OCI-LY1 (cell line): ENCODE data around the gene EXOSC7.

ENCODE experiments used
- H2AFZ ChIP-seq: fragments of 200-600 bp; sonication (generic), shearing (Covaris generic); 2 replicates; pipeline ENCODE4 v1.6.0; 2014; ENCODE audit warnings: antibody characterized with exemption, mild to moderate bottlenecking, low read length
- H3F3A ChIP-seq: fragments of 200-600 bp; sonication (generic), shearing (Covaris generic); 2 replicates; pipeline ENCODE4 v1.6.0; 2014; ENCODE audit warnings: mild to moderate bottlenecking, antibody characterized with exemption, low read length, moderate library complexity; ENCODE audit not compliant: insufficient read depth
- H3K27ac ChIP-seq: fragments of 200-600 bp; sonication (generic); 2 replicates; pipeline ENCODE4 v1.5.1; 2014; ENCODE audit warnings: low read length, mixed run types, mild to moderate bottlenecking, low read depth; ENCODE audit not compliant: poor library complexity, severe bottlenecking
- H3K27me3 ChIP-seq: fragments of 200-600 bp; sonication (generic); 2 replicates; pipeline ENCODE4 v1.6.0; 2014; ENCODE audit warnings: antibody characterized with exemption, mild to moderate bottlenecking, low read length, moderate library complexity; ENCODE audit not compliant: insufficient read depth
- H3K36me3 ChIP-seq: fragments of 200-600 bp; sonication (generic); 2 replicates; pipeline ENCODE4 v1.6.1; 2014; ENCODE audit warnings: mild to moderate bottlenecking, antibody characterized with exemption, low read length, moderate library complexity, mixed read lengths; ENCODE audit not compliant: insufficient read depth
- H3K4me1 ChIP-seq: fragments of 200-600 bp; sonication (generic); 2 replicates; pipeline ENCODE4 v1.5.1; 2014; ENCODE audit warnings: mild to moderate bottlenecking, low read length, moderate library complexity; ENCODE audit not compliant: insufficient read depth, severe bottlenecking
- H3K4me2 ChIP-seq: fragments of 200-600 bp; sonication (generic), shearing (Covaris generic); 2 replicates; pipeline ENCODE4 v1.6.1; 2014; ENCODE audit warnings: low read length
- H3K4me3 ChIP-seq: fragments of 200-600 bp; sonication (generic); 2 replicates; pipeline ENCODE4 v1.5.1; 2014; ENCODE audit warnings: low read length, low read depth, mild to moderate bottlenecking, mixed read lengths; ENCODE audit not compliant: poor library complexity, severe bottlenecking
- H3K79me2 ChIP-seq: fragments of 200-600 bp; shearing (Covaris generic); 2 replicates; pipeline ENCODE4 v1.6.1; 2016; ENCODE audit warnings: mixed run types, low read length, mixed read lengths; ENCODE audit not compliant: insufficient read depth
- H3K9ac ChIP-seq: fragments of 200-600 bp; sonication (generic), shearing (Covaris generic); 2 replicates; pipeline ENCODE4 v1.6.1; 2014; ENCODE audit warnings: mild to moderate bottlenecking, low read length, mixed read lengths
- H3K9me2 ChIP-seq: fragments of 200-600 bp; sonication (generic), shearing (Covaris generic); 2 replicates; pipeline ENCODE4 v1.6.1; 2014; ENCODE audit warnings: low read depth, mild to moderate bottlenecking, low read length, mixed read lengths
- H3K9me3 ChIP-seq: fragments of 200-600 bp; shearing (Covaris generic); 2 replicates; pipeline ENCODE4 v1.6.1; 2014; ENCODE audit warnings: low read length, mixed read lengths
- H4K20me1 ChIP-seq: fragments of 200-600 bp; sonication (generic), shearing (Covaris generic); 2 replicates; pipeline ENCODE4 v1.6.0; 2016; ENCODE audit warnings: mild to moderate bottlenecking, low read length; ENCODE audit not compliant: insufficient read depth
- EZH2 ChIP-seq: fragments of 200-600 bp; sonication (generic), shearing (Covaris generic); IDR thresholded peaks from 2 replicates; pipeline ENCODE4 v1.8.0; 2017; ENCODE audit warnings: borderline replicate concordance, mixed run types, mild to moderate bottlenecking, antibody characterized with exemption, low read length, moderate library complexity, mixed read lengths
- TF ChIP-seq, protein P1 (sequence below): fragments of 200-600 bp; sonication (generic), shearing (Covaris generic); IDR thresholded peaks from 2 replicates; pipeline ENCODE4 v1.5.1; 2017; ENCODE audit warnings: mild to moderate bottlenecking, antibody characterized with exemption, low read length, moderate library complexity, mixed read lengths

The EXOSC7 gene

GRCh38 chr3:45037720-45038455, 61.8 kb downstream of the EXOSC7 start:
- H3K9ac ChIP-seq, result no peak overlapping the region
- H3K4me3 ChIP-seq, result no peak overlapping the region
- no peaks in the 10 kb centered on the region for H3K36me3 ChIP-seq
- no peak overlapping the region for H3K4me2 ChIP-seq
- H3K9me3 ChIP-seq, result no peaks in the 10 kb centered on the region
- H3K27ac ChIP-seq, result no peak overlapping the region
- no peaks in the 10 kb centered on the region; the same call in 1 of the 2 replicates for H3K27me3 ChIP-seq
- H3K79me2 ChIP-seq, result no peaks in the 10 kb centered on the region
- H4K20me1 ChIP-seq, result no peaks in the 10 kb centered on the region
- TF ChIP-seq EZH2, result no peak
- TF ChIP-seq, protein P1, sequence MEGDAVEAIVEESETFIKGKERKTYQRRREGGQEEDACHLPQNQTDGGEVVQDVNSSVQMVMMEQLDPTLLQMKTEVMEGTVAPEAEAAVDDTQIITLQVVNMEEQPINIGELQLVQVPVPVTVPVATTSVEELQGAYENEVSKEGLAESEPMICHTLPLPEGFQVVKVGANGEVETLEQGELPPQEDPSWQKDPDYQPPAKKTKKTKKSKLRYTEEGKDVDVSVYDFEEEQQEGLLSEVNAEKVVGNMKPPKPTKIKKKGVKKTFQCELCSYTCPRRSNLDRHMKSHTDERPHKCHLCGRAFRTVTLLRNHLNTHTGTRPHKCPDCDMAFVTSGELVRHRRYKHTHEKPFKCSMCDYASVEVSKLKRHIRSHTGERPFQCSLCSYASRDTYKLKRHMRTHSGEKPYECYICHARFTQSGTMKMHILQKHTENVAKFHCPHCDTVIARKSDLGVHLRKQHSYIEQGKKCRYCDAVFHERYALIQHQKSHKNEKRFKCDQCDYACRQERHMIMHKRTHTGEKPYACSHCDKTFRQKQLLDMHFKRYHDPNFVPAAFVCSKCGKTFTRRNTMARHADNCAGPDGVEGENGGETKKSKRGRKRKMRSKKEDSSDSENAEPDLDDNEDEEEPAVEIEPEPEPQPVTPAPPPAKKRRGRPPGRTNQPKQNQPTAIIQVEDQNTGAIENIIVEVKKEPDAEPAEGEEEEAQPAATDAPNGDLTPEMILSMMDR, result peak; percentile 93
- H3K9me2 ChIP-seq, result no peaks in the 10 kb centered on the region
- H3F3A ChIP-seq, result no peaks in the 10 kb centered on the region
- no peak overlapping the region for H2AFZ ChIP-seq
- no peaks in the 10 kb centered on the region for H3K4me1 ChIP-seq

DNA sequence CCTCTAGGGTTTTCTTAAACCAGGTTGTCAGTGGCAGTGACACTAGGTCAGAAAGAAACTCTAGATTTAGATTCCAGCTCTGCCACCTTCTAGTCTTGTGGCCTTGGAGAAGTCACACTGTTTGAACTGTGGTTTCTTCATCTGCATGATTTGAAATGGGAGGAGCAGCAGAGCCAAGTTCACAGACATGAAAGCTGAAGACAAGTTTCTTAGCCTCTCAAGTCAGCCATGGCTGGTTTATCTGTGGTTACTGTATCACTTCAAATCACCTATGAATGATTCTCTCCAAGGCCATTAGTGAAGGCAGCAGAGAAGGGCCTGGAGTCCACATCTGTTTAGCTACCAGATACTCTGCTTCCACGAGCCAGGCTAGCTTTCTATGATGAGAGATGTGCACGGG, 65.6 kb downstream of the EXOSC7 start:
- Histone ChIP-seq H4K20me1 (no peaks in the 10 kb centered on the region), H3K36me3 (no peaks in the 10 kb centered on the region), H3K9ac (no peak overlapping the region), H3K27ac (no peak overlapping the region), H3K9me3 (no peaks in the 10 kb centered on the region), H2AFZ (no peak overlapping the region), H3K9me2 (no peaks in the 10 kb centered on the region), H3K4me2 (no peak overlapping the region), H3F3A (no peaks in the 10 kb centered on the region), H3K4me1 (no peaks in the 10 kb centered on the region), H3K27me3 (0 out of 2 replicates have a peak, but pooled peaks cover 4% of the 10 kb centered on the region), H3K4me3 (no peak overlapping the region), H3K79me2 (no peaks in the 10 kb centered on the region)
- TF ChIP-seq EZH2, result no peak
- TF ChIP-seq, protein P1, result no peak

DNA sequence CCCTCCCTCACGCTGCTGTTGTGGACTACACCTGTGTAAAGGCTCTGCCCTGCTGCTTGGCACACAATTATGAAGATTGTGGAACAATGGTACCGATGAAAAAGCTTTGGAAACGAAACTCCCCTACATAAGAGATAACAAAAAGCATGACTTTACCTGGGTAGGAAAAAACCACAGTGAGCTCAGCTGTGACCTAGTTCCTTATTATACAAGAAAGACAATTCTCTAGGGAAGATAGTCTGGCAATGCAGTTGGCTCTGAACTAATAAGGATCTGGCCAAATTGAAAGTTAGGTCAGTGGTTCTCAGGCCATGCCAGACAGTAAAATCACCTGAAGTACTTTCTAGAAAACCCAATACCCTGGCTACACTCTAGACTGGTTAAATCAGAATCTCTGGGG, 66.1 kb downstream of the EXOSC7 start:
- TF ChIP-seq, protein P1, result no peak
- TF ChIP-seq EZH2, result no peak
- no peak overlapping the region for H2AFZ ChIP-seq
- H3K4me3 ChIP-seq, result no peak overlapping the region

More for the DNA sequence above, 66.1 kb downstream of the EXOSC7 start:
- Histone ChIP-seq H3K27me3 (0 out of 2 replicates have a peak, but pooled peaks cover 4% of the 10 kb centered on the region), H3K27ac (no peak overlapping the region), H3K4me1 (no peaks in the 10 kb centered on the region), H3K9ac (no peak overlapping the region), H3K36me3 (no peaks in the 10 kb centered on the region), H3F3A (no peaks in the 10 kb centered on the region), H3K9me2 (no peaks in the 10 kb centered on the region), H3K79me2 (no peaks in the 10 kb centered on the region), H3K9me3 (no peaks in the 10 kb centered on the region), H4K20me1 (no peaks in the 10 kb centered on the region), H3K4me2 (no peak overlapping the region)
